Neuronal stem cell (in vitro differentiated cells): ENCODE data around the gene TBL3.
"Not testable (repeated sequence)": the region's sequence is repeated elsewhere in the genome, so short reads cannot be mapped to it uniquely, and the experiment has no call there.

Source experiments
- DNase-seq: peaks from one replicate; pipeline ENCODE4 v3.0.0-alpha.2; 2013; ENCODE audit warnings: low spot score
- H2AFZ ChIP-seq: one replicate; pipeline ENCODE4 v1.6.1; 2013; ENCODE audit warnings: mild to moderate bottlenecking, low read length, inconsistent platforms
- H2AK5ac ChIP-seq: 2 replicates; pipeline ENCODE4 v1.6.1; 2013; ENCODE audit warnings: low read depth, mild to moderate bottlenecking, inconsistent platforms, low read length, moderate library complexity, mixed read lengths
- H2BK120ac ChIP-seq: 2 replicates; pipeline ENCODE4 v1.6.1; 2013; ENCODE audit warnings: low read depth, mild to moderate bottlenecking, inconsistent platforms, low read length, moderate library complexity, mixed read lengths
- H2BK12ac ChIP-seq: one replicate; pipeline ENCODE4 v1.6.1; 2013; ENCODE audit warnings: low read length, inconsistent platforms
- H2BK15ac ChIP-seq: 2 replicates; pipeline ENCODE4 v1.6.1; 2013; ENCODE audit warnings: mild to moderate bottlenecking, low read length, inconsistent platforms, mixed read lengths
- H2BK5ac ChIP-seq: one replicate; pipeline ENCODE4 v1.6.1; 2013; ENCODE audit warnings: inconsistent platforms, mild to moderate bottlenecking, low read length, moderate library complexity
- H3K14ac ChIP-seq: one replicate; pipeline ENCODE4 v1.6.1; 2013; ENCODE audit warnings: low read length, inconsistent platforms
- H3K18ac ChIP-seq: 2 replicates; pipeline ENCODE4 v1.6.1; 2013; ENCODE audit warnings: low read length, inconsistent platforms
- H3K23ac ChIP-seq: 2 replicates; pipeline ENCODE4 v1.6.1; 2013; ENCODE audit warnings: low read depth, mild to moderate bottlenecking, mixed read lengths, low read length, inconsistent platforms; ENCODE audit not compliant: poor library complexity
- H3K27ac ChIP-seq: replicated peaks from 3 replicates; pipeline ENCODE4 v1.5.1; 2013; ENCODE audit warnings: low read length, inconsistent platforms
- H3K27me3 ChIP-seq, 3 experiments: 2 replicates each; pipeline ENCODE4 v1.6.1; 2013; ENCODE audit warnings: low read length in 3 of 3, mild to moderate bottlenecking in 2 of 3, inconsistent platforms in 1 of 3, low read depth in 1 of 3, mixed read lengths in 1 of 3, moderate library complexity in 1 of 3; ENCODE audit not compliant: control insufficient read depth in 3 of 3, insufficient read depth in 3 of 3
- H3K36me3 ChIP-seq, 2 donors: replicated peaks in 1 of 2; 2 replicates each; pipeline ENCODE4 v1.6.1; 2013; ENCODE audit warnings: low read length in 2 of 2; ENCODE audit not compliant: control insufficient read depth in 2 of 2, insufficient read depth in 2 of 2
- H3K4ac ChIP-seq: 2 replicates; pipeline ENCODE4 v1.6.1; 2013; ENCODE audit warnings: inconsistent platforms, mild to moderate bottlenecking, low read length, moderate library complexity
- H3K4me1 ChIP-seq, 2 donors: 1 replicate in 1 of 2; 2 replicates in 1 of 2; pipeline ENCODE4 v1.6.1; 2013; ENCODE audit warnings: low read length in 2 of 2, low read depth in 1 of 2; ENCODE audit not compliant: control insufficient read depth in 2 of 2, insufficient read depth in 1 of 2
- H3K4me2 ChIP-seq: one replicate; pipeline ENCODE4 v1.6.1; 2013; ENCODE audit warnings: mild to moderate bottlenecking, low read length, inconsistent platforms; ENCODE audit not compliant: insufficient read depth, poor library complexity, severe bottlenecking
- H3K4me3 ChIP-seq, 2 donors: 2 replicates each; pipeline ENCODE4 v1.5.1; 2013; ENCODE audit warnings: low read length in 2 of 2, mild to moderate bottlenecking in 2 of 2, inconsistent platforms in 1 of 2, moderate library complexity in 1 of 2
- H3K79me1 ChIP-seq: one replicate; pipeline ENCODE4 v1.6.1; 2013; ENCODE audit warnings: low read depth, mild to moderate bottlenecking, inconsistent platforms, low read length, moderate library complexity
- H3K9ac ChIP-seq: one replicate; pipeline ENCODE4 v1.6.1; 2013; ENCODE audit warnings: mild to moderate bottlenecking, low read depth, low read length, inconsistent platforms; ENCODE audit not compliant: poor library complexity
- H3K9me3 ChIP-seq, 2 donors: replicated peaks in 1 of 2; 2 replicates each; pipeline versions ENCODE3 to v1.6.1; 2013; ENCODE audit warnings: low read length in 2 of 2, mild to moderate bottlenecking in 2 of 2, inconsistent platforms in 1 of 2, low read depth in 1 of 2, mixed read lengths in 1 of 2, moderate library complexity in 1 of 2; ENCODE audit not compliant: control insufficient read depth in 2 of 2, insufficient read depth in 1 of 2
- H4K8ac ChIP-seq: one replicate; pipeline ENCODE4 v1.6.1; 2013; ENCODE audit warnings: low read depth, mild to moderate bottlenecking, inconsistent platforms, low read length, moderate library complexity
- H4K91ac ChIP-seq: one replicate; pipeline ENCODE4 v1.6.1; 2013; ENCODE audit warnings: low read length, low read depth, mild to moderate bottlenecking, inconsistent platforms; ENCODE audit not compliant: poor library complexity
- WGBS, 2 donors: extraction: QIAGEN DNeasy Blood & Tissue Kit; methylation state at CpG; one replicate each; pipeline ENCODE4 v1.1.7; 2013; ENCODE audit warnings: missing lambda C conversion rate in 2 of 2, mixed read lengths in 1 of 2; ENCODE audit not compliant: insufficient read length in 2 of 2, insufficient replicate concordance in 1 of 2; ENCODE audit errors: extremely low coverage in 2 of 2; 5-methylcytosine and 5-hydroxymethylcytosine counted together

Gene TBL3

DNA sequence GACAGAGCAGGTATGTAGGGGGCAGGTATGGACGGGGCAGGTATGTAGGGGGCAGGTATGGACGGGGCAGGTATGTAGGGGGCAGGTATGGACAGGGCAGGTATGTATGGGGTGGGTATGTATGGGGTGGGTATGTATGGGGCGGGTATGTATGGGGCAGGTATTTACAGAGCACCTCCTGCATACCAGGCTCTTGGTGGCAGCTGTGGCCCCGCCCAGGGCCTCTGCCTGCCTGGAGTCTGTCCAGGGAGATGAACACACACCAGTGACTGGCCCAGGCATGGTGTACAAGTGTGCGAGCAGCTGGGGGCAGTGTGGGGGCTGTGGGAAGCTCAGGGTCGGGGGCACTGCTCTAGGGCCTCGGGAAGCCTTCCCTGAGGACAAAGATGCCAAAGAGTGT lies 21.8 kb upstream of the TBL3 start:
- Histone ChIP-seq H4K8ac (no peak overlapping the region), H3K4me3 (no peak overlapping the region), H3K9me3 (no peaks in the 10 kb centered on the region), H3K79me1 (no peaks in the 10 kb centered on the region), H3K4me1 (no peaks in the 10 kb centered on the region), H3K4me2 (no peak overlapping the region), H3K9ac (no peak overlapping the region), H3K27ac (no peak overlapping the region), H3K27me3 (peaks cover 0 to 7% (median 0%) of the 10 kb centered on the region in 3 experiments), H3K36me3 (no peaks in the 10 kb centered on the region), H2BK15ac (no peak overlapping the region), H3K23ac (peak overlapping the region; percentile 80), H2AFZ (peak overlapping the region; percentile 80), H3K18ac (no peak overlapping the region), H2BK12ac (peak overlapping the region; percentile 58), H2BK120ac (no peak overlapping the region), H3K4ac (peak overlapping the region; percentile 23), H2BK5ac (peak overlapping the region; percentile 96), H2AK5ac (peak overlapping the region; percentile 88), H3K14ac (peak overlapping the region; percentile 84), H4K91ac (no peak overlapping the region)
- no CpG with 5 or more reads among the region's 7 CpGs for WGBS, 2 donors
- no peak for DNase-seq

DNA sequence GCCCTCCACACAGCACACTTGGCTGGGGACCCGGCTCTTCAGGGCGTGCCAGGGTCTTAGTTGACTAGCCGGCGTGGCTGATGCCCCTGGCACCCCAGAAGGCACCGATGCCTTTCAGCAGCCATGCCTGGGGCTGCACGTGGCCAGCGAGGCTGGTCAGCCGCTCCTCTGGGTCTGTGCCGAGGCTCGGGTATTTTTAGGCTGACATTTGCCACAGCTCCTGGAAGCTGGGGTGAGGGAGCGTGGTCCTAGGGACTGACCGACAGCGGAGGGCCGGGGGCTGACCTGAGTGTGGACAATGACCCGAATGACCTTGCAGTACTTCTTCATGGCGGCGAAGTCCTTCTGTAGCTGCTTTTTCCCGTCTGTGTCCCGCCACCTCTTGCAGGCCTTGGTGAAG lies 21.3 kb upstream of the TBL3 start:
- Histone ChIP-seq H2BK5ac (peak overlapping the region; percentile 96), H3K4ac (peak overlapping the region; percentile 53), H2BK12ac (peak overlapping the region; percentile 58), H3K4me2 (no peak overlapping the region), H2AFZ (peak overlapping the region; percentile 80), H3K9me3 (no peaks in the 10 kb centered on the region), H4K8ac (no peak overlapping the region), H3K23ac (peak overlapping the region; percentile 80), H3K14ac (no peak overlapping the region), H3K4me1 (no peaks in the 10 kb centered on the region), H3K9ac (peak overlapping the region; percentile 70), H4K91ac (no peak overlapping the region), H2BK15ac (peak overlapping the region; percentile 26), H3K36me3 (no peaks in the 10 kb centered on the region), H2AK5ac (peak overlapping the region; percentile 88), H3K79me1 (no peaks in the 10 kb centered on the region), H3K27me3 (peaks cover 0 to 3% (median 0%) of the 10 kb centered on the region in 3 experiments), H3K4me3 (no peak overlapping the region), H2BK120ac (no peak overlapping the region), H3K27ac (no peak overlapping the region), H3K18ac (peak overlapping the region; percentile 64)
- DNase-seq: no peak
- WGBS, 2 donors: no CpG with 5 or more reads among the region's 19 CpGs

DNA sequence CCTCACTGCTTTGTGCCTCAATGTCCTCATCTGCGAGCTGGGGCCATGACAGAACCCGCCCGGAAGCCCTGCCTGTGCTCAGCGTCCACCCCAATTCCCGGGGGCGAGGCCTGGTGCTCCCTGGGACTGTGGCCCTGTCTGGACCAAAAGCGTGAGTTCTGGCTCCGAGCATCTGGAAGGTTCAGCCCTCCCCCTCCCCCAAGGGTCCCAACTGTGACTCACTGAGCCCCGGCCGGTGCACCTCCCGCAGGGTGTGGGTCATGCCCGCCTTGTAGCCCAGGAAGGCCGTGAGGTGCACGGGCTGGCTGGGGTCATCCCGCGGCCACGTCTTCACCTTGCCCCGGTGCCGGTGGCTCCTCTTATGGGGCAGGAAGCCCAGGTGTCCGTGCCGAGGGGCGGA lies 18.1 kb upstream of the TBL3 start:
- Histone ChIP-seq H3K4me1 (no peaks in the 10 kb centered on the region), H2AFZ (no peak overlapping the region), H2BK120ac (no peak overlapping the region), H3K4ac (peak overlapping the region; percentile 53), H2BK12ac (peak overlapping the region; percentile 41), H3K23ac (no peak overlapping the region), H2AK5ac (peak overlapping the region; percentile 47), H3K14ac (no peak overlapping the region), H3K4me2 (no peak overlapping the region), H3K27me3 (no peaks in the 10 kb centered on the region), H3K9ac (no peak overlapping the region), H2BK15ac (peak overlapping the region; percentile 9), H4K91ac (no peak overlapping the region), H3K4me3 (no peak overlapping the region), H3K9me3 (no peaks in the 10 kb centered on the region), H3K36me3 (no peaks in the 10 kb centered on the region), H2BK5ac (no peak overlapping the region), H3K27ac (no peak overlapping the region), H3K18ac (peak overlapping the region; percentile 8), H3K79me1 (no peaks in the 10 kb centered on the region), H4K8ac (no peak overlapping the region)
- no peak for DNase-seq
- WGBS, 2 donors: no CpG with 5 or more reads among the region's 22 CpGs

DNA sequence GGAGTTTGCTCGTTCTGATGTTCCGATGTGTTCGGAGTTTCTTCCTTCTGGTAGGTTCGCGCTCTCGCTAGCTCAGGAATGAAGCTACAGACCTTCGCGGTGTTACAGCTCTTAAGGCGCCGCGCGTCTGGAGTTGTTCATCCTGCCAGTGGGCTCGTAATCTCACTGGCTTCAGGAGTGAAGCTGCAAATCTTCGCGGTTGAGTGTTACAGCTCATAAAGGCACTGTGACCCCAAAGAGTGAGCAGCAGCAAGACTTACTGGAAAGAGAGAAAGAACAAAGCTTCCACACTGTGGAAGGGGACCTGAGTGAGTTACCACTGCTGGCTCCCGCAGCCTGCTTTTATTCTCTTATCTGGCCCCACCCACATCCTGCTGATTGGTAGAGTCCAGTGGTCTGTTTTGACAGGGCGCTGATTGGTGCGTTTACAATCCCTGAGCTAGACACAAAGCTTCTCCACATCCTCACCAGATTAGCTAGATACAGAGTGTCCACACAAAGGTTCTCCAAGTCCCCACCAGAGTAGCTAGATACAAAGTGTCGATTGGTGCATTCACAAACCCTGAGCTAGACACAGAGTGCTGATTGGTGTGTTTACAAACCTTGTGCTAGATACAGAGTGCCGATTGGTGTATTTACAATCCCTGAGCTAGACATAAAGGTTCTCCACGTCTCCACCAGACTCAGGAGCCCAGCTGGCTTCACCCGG lies 14.3 kb upstream of the TBL3 start:
- H3K27me3 ChIP-seq, H2AFZ ChIP-seq, H3K79me1 ChIP-seq, H2BK120ac ChIP-seq, H4K91ac ChIP-seq, H4K8ac ChIP-seq, H3K14ac ChIP-seq, H3K18ac ChIP-seq, H3K9me3 ChIP-seq, H3K4ac ChIP-seq, DNase-seq, H3K9ac ChIP-seq, H2AK5ac ChIP-seq, H2BK15ac ChIP-seq, H2BK12ac ChIP-seq, H3K23ac ChIP-seq, H3K4me1 ChIP-seq, H3K27ac ChIP-seq, H2BK5ac ChIP-seq, H3K4me3 ChIP-seq: not testable (repeated sequence)
- peak overlapping the region; percentile 18 for H3K4me2 ChIP-seq
- peaks cover 9 to 20% of the 10 kb centered on the region in 2 donors for H3K36me3 ChIP-seq
- no CpG with 5 or more reads among the region's 22 CpGs for WGBS, 2 donors
